Measurements from ENCODE around the gene TICRR.
"Not testable (repeated sequence)": the region's sequence is repeated elsewhere in the genome, so short reads cannot be mapped to it uniquely, and the experiment has no call there.

Gene TICRR

DNA sequence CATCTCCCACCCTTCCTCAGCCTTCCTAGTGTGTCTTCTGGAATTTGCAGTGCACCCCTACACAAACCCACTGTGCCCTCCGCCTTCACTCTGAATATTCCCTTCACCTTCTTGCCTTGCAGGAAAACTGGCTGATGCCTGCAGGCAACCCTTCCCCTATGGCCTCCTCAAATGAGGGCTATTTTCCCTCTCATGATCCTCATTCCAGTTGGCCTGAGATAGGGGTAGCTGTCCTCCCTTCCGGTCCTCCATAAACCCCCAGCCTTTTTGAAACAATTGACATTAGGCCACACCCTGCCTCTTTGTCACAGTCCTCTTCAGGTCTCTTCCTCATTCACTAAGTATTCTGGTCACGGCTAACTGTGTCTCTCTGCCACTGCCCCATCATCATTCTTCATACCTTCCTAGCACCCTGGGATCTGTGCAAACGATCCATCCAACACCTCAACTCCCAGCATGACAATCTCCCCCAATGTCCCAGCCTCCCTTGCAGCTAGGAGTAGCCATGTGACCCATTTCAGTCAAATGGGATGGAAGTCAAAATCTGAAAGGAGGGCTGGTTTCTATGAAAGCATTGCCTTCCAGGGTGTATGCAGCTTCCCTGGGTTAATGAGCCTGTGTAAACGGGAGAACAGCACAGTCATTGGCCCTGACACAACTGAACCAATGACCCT lies 8.5 kb upstream of the TICRR start:
- DNase-seq: no peak

DNA sequence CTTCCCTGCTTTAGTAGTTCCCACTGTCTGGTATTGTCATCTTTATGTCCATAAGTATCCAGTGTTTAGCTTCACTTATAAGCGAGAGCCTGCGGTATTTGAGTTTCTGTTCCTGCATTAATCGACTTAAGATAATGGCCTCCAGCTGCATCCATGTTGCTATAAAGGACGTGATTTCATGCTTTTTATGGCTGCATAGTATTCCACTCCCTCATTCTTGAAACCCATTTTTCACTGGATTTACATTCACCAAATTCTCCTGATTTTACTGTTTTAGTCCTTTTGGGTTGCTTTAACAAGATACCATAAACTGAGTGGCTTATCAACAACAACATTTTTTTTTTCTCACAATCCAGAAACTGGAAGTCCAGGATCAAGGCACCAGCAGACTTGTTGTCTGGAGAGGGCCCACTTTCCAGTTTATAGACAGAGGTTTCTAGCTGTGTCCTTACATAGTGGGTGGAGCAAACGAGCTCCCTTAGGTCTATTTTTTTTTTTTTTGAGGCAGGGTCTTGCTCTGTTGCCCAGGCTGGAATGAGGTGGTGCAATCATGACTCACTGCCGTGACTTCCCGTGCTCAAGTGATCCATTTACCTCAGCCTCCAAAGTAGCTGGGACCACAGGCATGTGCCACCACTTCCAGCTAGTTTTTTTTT lies 6.1 kb upstream of the TICRR start:
- DNase-seq: no peak

DNA sequence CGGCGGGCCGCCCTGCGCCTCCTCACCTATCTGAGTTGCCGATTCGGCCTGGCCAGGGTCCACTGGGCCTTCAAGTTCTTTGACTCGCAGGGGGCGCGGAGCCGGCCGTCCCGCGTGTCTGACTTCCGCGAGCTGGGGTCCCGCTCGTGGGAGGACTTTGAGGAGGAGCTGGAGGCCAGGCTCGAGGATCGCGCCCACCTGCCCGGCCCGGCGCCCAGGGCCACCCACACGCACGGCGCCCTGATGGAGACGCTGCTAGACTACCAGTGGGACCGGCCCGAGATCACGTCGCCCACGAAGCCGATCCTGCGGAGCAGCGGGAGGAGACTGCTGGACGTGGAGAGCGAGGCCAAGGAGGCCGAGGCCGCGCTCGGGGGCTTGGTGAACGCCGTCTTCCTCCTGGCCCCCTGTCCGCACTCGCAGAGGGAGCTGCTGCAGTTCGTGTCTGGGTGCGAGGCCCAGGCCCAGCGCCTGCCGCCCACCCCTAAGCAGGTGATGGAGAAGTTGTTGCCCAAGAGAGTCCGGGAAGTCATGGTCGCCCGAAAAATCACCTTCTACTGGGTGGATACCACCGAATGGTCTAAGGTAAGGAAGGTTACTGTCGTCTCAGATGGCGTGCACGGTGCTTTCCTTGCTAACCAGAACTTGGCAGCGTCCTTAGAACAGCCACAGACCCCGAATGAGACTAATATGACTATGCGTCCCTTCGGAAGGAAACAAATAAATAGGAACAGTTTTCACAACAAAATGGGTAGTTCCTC lies 567 bp downstream of the TICRR start:
- no peak for DNase-seq

DNA sequence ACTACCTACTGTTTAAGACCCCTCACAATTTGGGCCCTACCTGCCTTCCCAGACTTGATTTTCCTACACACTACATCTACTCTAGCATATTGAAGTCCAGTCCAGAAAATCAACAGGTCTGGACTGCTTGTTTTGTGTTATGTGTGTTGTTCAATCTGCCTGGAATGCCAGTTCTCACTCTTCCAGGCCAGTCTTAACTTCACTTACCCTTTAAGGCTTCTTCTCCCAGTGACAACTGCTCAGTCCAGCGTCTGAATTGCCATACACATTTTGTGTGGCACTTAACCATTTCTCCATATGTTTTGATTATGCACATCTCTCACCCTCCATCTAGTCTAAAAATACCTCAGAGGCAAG lies 1.1 kb downstream of the TICRR start:
- no peak for DNase-seq

DNA sequence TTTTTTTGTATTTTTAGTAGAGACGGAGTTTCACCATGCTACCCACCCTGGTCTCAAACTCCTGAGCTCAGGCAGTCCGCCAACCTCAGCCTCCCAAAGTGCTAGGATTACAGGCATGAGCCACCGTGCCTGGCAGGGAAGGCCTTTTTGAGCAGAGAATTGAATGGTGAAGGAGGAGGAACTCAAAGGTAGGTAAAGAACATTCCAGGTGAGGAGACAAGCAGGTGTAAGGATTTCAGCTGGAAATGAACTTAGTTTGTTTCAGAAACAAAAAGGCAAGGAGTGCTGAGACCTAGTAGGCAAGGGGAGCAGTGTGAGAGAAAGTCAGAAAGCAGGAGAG lies 2.5 kb downstream of the TICRR start:
- DNase-seq: no peak

DNA sequence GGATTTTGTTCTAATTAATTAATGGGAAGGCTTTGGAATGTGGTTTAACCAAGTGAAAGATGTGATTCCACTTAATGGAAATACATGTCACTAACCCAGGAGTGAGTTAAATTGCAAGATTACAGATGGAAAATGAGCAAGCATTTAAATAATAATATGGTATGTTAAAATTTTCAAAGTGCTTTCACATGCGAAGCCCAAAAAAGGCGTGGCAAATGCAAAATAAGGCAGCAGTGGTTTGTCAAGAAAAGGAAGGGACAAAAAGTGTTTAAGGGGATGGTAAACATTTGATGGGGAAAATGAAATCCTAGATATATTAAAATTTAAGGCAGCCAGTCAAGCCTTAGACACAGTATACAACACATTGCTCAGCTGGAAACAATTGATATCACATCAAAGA lies 2.9 kb downstream of the TICRR start:
- no peak for DNase-seq

DNA sequence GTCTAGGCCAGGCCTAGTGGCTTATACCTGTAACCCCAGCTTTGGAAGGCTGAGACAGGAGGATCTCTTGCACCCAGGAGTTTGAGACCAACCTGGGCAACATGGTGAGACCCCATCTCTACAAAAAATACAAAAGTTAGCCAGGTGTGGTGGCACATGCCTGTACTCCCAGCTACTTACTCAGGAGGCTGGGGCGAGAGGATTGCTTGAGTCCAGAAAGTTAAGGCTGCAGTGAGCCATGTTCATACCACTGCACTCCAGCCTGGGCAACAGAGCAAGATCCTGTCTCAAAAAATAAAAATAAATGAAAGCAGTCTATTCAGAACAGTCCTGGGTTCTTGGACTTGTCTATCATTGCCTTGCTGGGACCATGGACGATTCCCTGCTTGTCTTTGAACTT lies 5.5 kb downstream of the TICRR start:
- DNase-seq: not testable (repeated sequence)

DNA sequence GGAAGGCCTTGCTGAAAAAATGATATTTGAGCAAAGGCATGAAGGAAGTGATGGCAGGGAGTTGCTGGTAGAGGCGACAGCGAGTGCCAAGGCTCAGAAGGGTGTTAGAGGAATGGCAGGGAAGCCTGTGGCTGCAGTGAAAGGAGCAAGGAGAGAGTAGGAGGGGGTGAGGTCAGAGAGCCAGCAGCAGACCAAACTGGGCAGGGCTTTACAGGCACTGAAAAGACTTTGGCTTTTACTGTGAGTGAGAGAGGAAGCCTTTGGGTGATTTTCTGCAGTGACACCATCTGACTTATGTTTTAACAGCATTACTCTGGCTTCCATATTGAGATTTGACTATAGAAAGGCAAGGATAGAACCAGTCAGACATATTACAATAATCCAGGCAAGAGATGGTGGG lies 11.4 kb downstream of the TICRR start:
- no peak for DNase-seq

DNA sequence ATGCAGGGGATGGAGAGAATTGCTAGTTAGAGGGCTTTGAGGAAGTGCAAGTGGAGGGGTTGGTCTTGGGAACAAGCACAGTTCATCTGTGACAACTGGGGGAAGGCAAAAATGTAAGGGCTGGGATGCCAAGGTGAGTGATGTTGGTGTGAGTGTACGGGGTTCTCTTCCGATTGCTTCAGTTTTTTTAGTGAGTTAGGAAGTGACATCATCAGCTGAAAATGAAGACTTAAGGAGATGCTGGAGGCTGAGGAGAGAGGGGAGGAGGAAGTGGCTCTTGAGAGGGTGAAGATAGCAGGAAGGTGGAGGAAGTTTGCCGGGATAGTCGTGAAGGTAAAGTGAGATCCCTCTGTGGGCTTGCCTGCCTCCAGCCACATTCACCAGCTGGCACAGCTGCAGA lies 12.7 kb downstream of the TICRR start:
- no peak for DNase-seq

DNA sequence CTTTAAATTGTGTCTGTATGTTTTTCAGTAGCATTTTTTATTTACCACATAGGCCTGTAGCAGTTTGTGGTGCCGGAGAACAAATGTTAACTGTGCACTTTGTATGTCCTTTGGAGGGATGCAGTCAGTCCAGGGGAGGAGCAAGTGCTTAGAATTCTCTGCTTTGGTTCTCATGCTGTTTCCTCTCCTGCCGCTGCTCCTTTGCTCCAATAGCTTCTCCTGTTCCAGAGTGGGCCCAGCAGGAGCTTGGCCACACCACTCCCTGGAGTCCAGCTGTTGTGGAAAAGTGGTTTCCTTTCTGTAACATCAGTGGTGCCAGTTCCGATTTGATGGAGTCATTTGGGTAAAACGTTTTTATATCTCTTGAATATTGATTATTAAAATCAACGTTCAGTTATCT lies 16.6 kb downstream of the TICRR start:
- no peak for DNase-seq

DNA sequence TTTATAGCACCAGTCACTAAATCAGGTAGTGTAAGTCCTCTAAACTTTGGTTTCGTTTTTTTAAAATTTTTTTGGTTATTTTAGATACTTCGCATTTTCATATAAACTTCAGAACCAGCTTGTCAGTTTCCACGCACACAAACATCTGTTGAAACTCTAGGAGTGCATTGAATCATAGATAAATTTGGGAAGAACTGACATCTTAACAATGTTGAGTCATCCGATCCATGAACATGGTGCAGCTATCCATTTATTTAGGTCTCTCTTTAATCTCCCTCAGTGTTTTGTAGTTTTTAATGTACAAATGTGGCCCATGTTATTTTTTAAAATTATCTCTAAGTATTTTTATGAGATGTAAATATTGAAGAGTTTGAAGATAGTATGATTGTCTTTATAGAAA lies 17.7 kb downstream of the TICRR start:
- DNase-seq: no peak

DNA sequence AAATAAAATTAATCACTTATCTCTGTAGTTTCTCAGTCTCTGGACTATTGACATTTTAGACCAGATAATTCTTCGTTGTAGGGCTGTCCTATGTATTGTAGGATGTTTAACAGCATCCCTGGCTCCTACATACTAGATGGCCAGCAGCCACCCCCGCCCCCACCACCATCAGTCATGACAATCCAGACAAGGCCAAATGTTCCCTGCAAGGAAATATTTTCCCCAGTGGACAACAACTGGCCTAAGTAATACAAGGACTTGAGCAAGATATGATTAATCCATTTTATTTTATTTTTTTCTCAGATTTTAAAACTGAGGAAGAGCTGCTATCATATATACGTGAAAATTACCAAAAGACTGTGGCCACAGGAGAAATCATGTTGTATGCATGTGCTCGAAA lies 23.8 kb downstream of the TICRR start:
- no peak for DNase-seq

DNA sequence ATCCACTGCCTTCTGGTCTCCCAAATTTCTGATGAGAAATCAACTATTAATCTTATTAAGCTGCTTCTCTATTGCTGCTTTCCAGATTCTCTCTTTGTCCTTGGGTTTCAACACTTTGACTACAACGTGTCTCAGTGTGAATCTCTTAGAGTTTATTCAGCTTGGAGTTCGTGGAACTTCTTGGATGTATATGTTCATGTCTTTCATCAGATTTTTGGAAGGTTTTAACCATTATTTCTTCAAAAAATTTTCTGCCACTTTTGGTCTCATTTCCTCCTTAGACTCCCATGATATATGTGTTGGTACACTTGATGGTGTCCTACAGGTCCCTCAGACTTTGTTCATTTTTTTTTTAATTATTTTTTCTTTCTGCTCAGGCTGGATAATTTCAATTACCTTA lies 36.0 kb downstream of the TICRR start:
- DNase-seq: no peak

DNA sequence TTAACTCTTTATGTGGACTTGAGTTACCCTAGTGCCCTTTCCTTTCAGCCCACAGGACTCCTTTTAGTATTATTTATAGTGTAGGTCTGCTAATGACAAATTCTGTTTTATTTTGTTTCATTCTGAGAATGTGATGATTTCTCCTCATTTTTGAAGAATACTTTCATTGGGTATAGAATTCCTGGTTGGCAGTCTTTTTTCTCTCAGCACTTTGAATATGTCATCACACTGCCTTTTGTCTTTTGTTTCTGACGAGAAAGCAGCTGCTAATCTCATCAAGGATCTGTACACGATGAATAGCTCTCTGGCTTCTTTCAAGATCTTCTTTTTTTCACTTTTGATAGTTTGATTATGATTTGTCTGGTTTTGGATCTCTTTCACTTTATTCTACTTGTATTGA lies 37.8 kb downstream of the TICRR start:
- DNase-seq: no peak

DNA sequence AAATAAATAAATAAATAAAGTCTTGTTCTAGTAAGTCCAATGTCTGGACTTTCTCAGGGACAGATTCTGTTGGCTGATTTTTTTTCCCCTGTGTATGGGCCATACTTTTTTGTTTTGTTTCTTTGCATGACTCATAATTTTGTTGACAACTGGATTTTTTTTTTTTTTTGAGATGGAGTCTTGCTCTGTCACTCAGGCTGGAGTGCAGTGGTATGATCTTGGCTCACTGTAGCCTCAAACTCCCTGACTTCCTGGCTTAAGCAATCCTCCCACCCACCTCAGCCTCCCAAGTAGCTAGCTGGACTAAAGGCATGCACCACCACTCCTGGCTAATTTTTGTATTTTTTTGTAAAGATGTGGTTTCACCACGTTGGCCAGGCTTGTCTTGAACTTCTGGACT lies 38.9 kb downstream of the TICRR start:
- no peak for DNase-seq

DNA sequence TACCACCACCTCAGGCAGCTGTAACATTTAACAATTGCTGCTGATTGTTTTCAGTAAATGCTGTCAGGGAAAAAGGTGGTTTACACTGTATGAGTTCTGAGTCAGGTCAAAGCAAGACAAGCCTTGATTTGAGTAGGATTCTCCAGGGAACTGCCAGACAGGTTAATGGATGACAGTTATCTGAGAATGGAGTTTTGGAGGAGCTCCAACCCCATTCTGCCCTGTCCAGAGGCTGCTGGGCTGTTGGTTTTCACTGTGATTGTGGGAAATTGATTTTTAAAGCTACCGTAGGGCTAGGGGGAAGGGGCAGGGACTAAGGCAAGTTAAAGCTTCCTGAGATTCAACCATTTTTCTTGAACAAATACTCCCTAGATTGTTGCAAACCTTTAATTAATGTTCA lies 39.9 kb downstream of the TICRR start:
- no peak for DNase-seq

DNA sequence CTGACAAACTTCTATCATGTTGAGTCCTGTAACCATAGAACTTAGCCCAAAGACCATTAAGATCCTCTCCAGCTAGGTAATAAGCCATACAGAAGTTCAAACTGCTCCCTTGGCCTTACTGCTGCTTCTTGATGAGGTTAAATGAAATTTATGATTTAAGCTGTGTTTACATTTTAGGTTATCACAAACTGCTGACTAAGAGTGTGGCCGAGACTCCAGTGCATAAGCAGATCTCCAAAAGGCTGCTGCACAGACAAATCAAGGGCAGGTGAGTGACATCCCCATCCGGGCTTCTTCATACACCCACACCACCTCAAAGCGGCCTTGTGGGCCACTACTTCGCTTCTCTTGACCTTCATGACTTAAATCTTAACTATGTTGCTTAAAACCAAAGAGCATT lies 41.0 kb downstream of the TICRR start:
- no peak for DNase-seq

DNA sequence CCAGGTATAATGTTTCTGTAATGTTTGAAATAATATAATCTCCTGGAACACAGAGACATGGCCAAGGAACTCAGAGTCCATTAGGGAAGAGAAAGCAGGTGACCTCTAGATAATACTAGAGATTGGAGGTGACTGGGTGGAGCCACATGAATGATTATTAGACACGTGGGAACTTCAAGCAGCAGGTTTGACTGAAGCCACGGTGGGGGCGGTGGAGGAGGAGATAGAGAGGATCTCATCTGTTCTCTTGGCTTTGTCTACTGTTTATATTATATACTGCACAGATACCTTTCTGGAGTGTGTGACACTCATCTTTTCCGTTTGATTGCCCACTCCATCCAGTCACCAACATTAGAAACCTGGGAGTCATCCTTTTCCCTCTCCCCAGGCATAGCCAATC lies 46.3 kb downstream of the TICRR start:
- DNase-seq: no peak

DNA sequence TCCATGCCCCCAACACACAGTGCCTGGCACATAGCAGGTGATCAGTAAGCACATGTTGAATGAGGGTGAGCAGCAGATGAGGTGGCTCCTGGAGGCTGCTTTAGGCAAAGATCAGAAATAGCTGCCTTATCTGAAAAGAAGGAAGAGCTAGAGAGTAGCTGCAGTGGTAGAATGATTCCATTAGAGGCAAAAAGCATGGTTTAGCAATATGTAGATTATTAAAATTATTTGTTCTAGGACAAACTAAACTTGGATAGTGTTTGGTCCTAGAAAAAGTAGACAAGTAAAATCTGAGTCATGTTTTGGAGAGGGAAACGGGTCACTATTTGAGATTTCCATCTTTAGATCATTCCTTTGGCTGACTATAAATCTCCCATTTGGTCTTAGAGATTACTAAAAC lies 47.9 kb downstream of the TICRR start:
- no peak for DNase-seq

DNA sequence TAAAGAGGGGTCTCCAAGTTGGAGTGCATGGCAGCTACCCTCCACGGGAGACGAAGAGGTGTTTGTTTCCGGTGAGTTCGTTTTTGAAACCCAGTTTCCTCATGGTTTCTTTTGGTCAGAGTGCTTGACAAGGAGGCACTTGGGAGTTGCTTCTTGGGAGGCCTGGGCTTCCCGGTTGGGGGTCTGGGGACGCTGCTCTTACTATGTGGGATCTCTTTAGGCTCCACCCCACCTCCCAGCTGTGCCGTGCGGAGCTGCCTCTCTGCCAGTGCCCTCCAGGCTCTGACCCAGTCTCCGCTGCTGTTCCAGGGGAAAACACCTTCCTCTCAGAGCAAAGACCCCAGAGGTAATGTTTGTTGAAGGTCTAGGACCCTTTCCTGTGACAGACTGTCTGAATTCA lies 50.4 kb downstream of the TICRR start:
- DNase-seq: no peak

DNA sequence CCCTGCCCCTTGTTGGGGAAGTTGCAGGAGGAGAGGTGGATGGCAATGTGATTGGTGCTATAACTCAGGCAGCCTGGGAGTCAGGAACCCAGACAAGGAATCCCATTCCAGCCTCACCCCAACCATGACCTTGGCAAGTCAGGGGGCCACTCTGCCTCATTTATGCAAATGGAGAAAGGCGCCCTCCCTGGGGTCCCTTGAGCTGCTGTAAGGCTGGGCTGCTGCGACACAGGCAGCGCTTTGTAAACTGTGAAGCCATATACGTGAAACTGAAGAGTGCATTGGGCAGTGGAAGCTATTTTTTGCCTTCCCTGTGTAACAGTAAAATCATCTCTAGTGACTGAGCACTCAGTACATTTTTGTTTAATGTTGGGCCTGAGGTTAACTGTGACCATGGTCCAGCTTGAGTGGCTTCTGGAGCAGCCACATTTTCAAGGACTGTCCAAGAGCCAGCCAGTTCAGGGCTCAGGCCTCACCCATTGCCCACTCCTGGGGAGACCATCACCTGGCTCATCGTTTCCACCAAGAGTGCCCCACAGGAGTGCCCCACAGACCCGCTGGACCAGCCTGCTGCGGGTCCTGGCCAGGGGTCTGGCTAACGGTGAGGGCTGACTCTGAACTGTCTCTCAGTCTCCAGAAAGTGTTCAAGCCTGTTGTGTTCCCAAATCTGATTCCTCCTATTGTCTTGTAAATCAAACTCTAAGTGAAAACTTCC lies 52.1 kb downstream of the TICRR start:
- no peak for DNase-seq

DNA sequence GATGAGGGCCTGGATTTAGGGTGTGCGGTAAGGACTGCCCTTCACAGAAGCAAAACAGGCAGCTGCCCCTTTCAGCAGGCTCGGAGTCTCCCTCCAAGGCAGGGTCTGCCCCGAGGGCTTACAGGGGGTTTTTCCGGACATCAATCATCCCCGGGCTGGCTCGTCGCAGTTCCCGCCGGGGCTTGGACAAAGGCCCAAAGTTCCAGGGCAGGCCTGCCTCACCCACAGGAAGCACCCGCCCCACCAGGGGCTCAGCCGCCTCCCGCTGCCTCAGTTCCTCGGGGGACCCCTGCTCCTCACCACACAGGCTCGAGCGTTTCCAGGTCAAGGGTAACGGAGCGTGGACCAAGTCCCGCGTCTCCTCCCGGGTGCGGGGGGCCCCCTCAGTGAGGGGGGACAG lies 53.0 kb downstream of the TICRR start:
- no peak for DNase-seq

DNA sequence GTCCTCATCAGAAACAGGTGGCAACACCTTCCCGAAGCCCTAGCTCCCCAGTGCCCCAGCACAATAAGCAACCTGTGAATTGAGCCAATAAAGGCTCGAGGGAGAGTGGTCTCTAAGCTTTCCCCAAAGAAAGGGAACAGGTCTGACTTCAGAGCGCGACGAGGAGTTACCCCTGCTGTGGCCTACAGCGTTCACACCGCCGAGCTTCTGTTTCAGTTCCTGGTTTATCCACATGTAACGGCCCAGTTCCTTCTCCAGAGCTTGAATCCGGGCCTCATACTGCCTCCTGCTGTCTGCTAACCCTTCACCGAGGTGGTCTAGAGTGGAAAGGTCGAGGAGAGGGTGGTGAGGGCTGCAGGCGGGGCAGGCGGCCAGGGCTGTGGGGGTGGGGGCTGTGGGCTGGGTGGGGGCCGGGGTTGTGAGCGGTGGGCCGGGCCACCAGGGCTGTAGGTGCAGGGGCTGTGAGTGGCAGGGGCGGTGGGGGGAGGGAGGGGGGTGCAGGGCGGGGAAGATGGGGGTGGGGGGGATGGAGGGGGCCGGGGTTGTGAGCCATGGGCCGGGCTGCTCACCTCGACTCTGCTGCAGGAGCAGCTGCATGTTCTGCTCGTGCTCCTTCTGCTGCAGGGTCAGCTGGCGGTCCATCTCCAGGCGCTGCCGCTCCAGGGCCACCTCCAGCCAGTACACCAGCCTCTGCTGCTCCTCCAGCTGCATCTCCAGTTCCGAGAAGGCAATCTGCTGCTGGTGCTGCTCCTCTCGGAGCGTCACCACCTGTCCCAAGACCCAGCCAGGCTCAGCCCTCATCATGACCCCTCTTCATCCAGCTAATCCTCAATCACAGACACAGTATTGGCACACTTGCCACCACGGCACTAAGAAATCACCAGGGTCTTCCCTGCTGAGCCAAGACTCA lies 53.8 kb downstream of the TICRR start:
- DNase-seq: no peak
